Measurements from ENCODE around the gene TRIM8.
A peak's percentile ranks its signal among the peaks of the same experiment; 100 is the strongest.

The TRIM8 gene

GRCh38 chr10:102674566-102674965 lies 30.3 kb downstream of the TRIM8 start:
- H3K4me3 ChIP-seq (ENCODE audit: low read depth, low read length), result no peak overlapping the region

GRCh38 chr10:102675011-102675665 lies 30.9 kb downstream of the TRIM8 start:
- Histone ChIP-seq H3K4me3 (ENCODE audit: low read depth, low read length) (no peak overlapping the region), H3K36me3 (replicated peaks) (no peaks in the 10 kb centered on the region), H3K27ac (peak overlapping the region; percentile 93), H3K27me3 (replicated peaks) (no peaks in the 10 kb centered on the region)
- in situ Hi-C loops (cut with HindIII; ENCODE audit: low pct_ligation_motif_present, low sequenced_read_pairs), result no loop called here
- DNase-seq, result peak; percentile 16
- no peak for TF ChIP-seq CTCF (IDR thresholded peaks at IDR 0.05; ENCODE audit: low read depth, low read length, missing control alignments)

More at GRCh38 chr10:102674566-102674965, 30.3 kb downstream of the TRIM8 start:
- no peaks in the 10 kb centered on the region for H3K27me3 ChIP-seq (replicated peaks)
- H3K36me3 ChIP-seq (replicated peaks), result no peaks in the 10 kb centered on the region
- in situ Hi-C loops (cut with HindIII; ENCODE audit: low pct_ligation_motif_present, low sequenced_read_pairs), result no loop called here
- peak overlapping the region; percentile 93 for H3K27ac ChIP-seq
- no peak for DNase-seq
- TF ChIP-seq CTCF (IDR thresholded peaks at IDR 0.05; ENCODE audit: low read depth, low read length, missing control alignments), result no peak

DNA sequence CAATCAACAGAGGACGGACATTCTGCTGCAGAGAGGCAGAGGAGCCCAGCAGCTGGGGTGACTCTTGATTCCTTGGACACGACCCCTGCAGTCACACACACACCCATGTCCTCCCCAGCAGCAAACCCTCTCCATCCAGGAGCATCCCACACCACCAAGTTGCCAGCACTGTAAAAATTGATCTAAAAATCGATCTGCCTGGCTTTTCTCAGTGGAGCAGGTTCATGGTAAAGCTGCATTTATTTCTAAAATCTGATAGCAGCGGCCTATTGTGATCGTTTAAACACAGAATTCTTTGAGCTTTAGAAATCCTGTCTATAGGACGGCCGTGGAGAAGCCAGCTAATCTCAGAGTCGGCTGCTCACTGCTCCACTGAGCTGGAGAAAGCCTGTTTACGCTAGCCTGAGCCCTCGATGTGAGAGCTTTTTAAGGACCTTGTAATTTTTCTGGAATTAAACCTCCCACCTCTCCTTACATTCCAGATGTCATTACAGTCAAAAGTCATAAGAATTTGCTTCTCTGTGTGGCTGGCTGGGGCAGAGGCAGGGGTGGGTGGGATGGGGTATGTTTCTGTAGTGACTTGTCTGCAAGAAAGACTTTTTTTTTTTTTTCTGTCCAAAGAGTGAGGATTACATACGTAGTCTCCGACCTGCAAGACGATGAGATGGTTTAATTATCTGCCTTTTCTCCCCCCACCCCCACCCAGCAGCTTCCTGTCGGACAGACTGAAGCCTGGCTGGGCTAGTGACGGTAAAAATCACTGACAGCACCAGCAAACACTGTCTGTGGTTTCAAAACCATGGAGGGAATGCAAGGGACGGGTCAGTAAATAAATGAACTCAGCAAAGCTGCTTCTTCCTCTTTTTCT lies 31.6 kb downstream of the TRIM8 start:
- Histone ChIP-seq H3K4me3 (ENCODE audit: low read depth, low read length) (no peak overlapping the region), H3K27me3 (replicated peaks) (no peaks in the 10 kb centered on the region), H3K27ac (peak overlapping the region; percentile 93), H3K36me3 (replicated peaks) (no peaks in the 10 kb centered on the region)
- in situ Hi-C loops (cut with HindIII; ENCODE audit: low pct_ligation_motif_present, low sequenced_read_pairs), result no loop called here
- peak; percentile 95 for DNase-seq
- no peak for TF ChIP-seq CTCF (IDR thresholded peaks at IDR 0.05; ENCODE audit: low read depth, low read length, missing control alignments)

- no peak for TF ChIP-seq CTCF (IDR thresholded peaks at IDR 0.05; ENCODE audit: low read depth, low read length, missing control alignments)
- in situ Hi-C loops (cut with HindIII; ENCODE audit: low pct_ligation_motif_present, low sequenced_read_pairs), result no loop called here
- H3K36me3 ChIP-seq (replicated peaks), result no peaks in the 10 kb centered on the region
- no peak for DNase-seq
- no peaks in the 10 kb centered on the region for H3K27me3 ChIP-seq (replicated peaks)
- H3K4me3 ChIP-seq (ENCODE audit: low read depth, low read length), result no peak overlapping the region
- H3K27ac ChIP-seq, result peak overlapping the region; percentile 68
Observed at GRCh38 chr10:102676534-102677315, 32.4 kb downstream of the TRIM8 start.

GRCh38 chr10:102677331-102678067 lies 33.2 kb downstream of the TRIM8 start:
- no peak for DNase-seq
- TF ChIP-seq CTCF (IDR thresholded peaks at IDR 0.05; ENCODE audit: low read depth, low read length, missing control alignments), result no peak
- H3K27me3 ChIP-seq (replicated peaks), result no peaks in the 10 kb centered on the region
- H3K36me3 ChIP-seq (replicated peaks), result no peaks in the 10 kb centered on the region
- H3K4me3 ChIP-seq (ENCODE audit: low read depth, low read length), result no peak overlapping the region
- in situ Hi-C loops (cut with HindIII; ENCODE audit: low pct_ligation_motif_present, low sequenced_read_pairs), result no loop called here
- H3K27ac ChIP-seq, result no peak overlapping the region

Measured in brain microvascular endothelial cell (primary cell).